ENCODE results near the gene ADAMTSL5.
"Not testable (repeated sequence)": the region's sequence is repeated elsewhere in the genome, so short reads cannot be mapped to it uniquely, and the experiment has no call there.

Gene ADAMTSL5

GRCh38 chr19:1528596-1529429 is 16.0 kb upstream of the ADAMTSL5 start:
- no peak for DNase-seq

- DNase-seq, result no peak
Measured at GRCh38 chr19:1527650-1528309, 15.0 kb upstream of the ADAMTSL5 start.

GRCh38 chr19:1526979-1527649 is 14.3 kb upstream of the ADAMTSL5 start:
- DNase-seq, result no peak

- no peak for DNase-seq
Measured at GRCh38 chr19:1526066-1526778, 13.4 kb upstream of the ADAMTSL5 start.

GRCh38 chr19:1525343-1525742 is 12.5 kb upstream of the ADAMTSL5 start:
- no peak for DNase-seq

GRCh38 chr19:1524972-1525325 is 12.1 kb upstream of the ADAMTSL5 start:
- DNase-seq, result no peak

- DNase-seq, result no peak
Measured at GRCh38 chr19:1524287-1524971, 11.6 kb upstream of the ADAMTSL5 start.

- DNase-seq, result no peak
Measured at GRCh38 chr19:1523412-1524286, 10.8 kb upstream of the ADAMTSL5 start, which contains the start of gene PLK5. TSS of gene PLK5 (plus strand) at chr19:1524077. CDS start at chr19:1526997, 2,920 bp downstream.

GRCh38 chr19:1522838-1523237 is 10.0 kb upstream of the ADAMTSL5 start:
- DNase-seq, result no peak

GRCh38 chr19:1522061-1522460 is 9.2 kb upstream of the ADAMTSL5 start:
- DNase-seq, result no peak

- no peak for DNase-seq
Measured at GRCh38 chr19:1521636-1522035, 8.8 kb upstream of the ADAMTSL5 start.

GRCh38 chr19:1520203-1520780 is 7.5 kb upstream of the ADAMTSL5 start:
- no peak for DNase-seq

- DNase-seq, result not testable (repeated sequence)
Measured at GRCh38 chr19:1519802-1520201, 7.0 kb upstream of the ADAMTSL5 start.

GRCh38 chr19:1518471-1518870 is 5.7 kb upstream of the ADAMTSL5 start:
- no peak for DNase-seq

- DNase-seq, result no peak
Measured at GRCh38 chr19:1516395-1516753, 3.6 kb upstream of the ADAMTSL5 start.

- DNase-seq, result no peak
Measured at GRCh38 chr19:1514986-1515721, 2.3 kb upstream of the ADAMTSL5 start.

GRCh38 chr19:1514295-1514661 is 1.5 kb upstream of the ADAMTSL5 start:
- DNase-seq, result no peak

- DNase-seq, result no peak
Measured at GRCh38 chr19:1513499-1514294, 878 bp upstream of the ADAMTSL5 start.

Data from NCI-H1930 (cell line).